SK-N-MC (cell line): Measurements from ENCODE around the gene NDUFS1.

Experiments used
- EZH2 ChIP-seq: fragments of 200-600 bp; sonication (generic); IDR thresholded peaks from one replicate; pipeline ENCODE4 v1.6.1; 2017; ENCODE audit warnings: antibody characterized with exemption
- POLR2AphosphoS5 ChIP-seq: IDR thresholded peaks from 2 replicates; pipeline ENCODE4 v1.6.1; 2012; ENCODE audit warnings: mild to moderate bottlenecking, low read depth, low read length, borderline replicate concordance

DNA sequence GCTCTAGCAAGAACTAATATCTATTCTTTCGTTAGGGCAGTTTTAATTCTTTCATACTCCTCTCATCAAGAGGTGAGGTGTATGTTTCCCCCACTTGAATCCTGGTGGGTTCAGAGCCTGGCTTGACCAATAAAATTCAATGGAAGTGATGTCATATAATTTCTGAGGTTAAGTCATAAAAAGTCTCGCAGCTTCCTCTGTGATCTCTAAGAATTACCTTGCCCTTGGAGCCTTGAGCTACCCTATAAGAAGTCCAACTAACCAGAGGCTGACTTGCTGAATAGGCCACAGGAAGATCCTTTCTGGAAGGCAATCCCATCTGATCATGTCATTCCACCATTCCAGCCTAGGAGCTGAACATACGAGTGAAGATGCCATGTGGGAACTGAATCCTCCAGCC is 47.1 kb downstream of the NDUFS1 start:
- TF ChIP-seq EZH2 (no peak), POLR2AphosphoS5 (no peak)
